Measurements from ENCODE around the gene MYCBP. TPM values are rescaled to one million over a fixed set of nuclear protein-coding genes. Genes with fewer than 3 reads are reported as not detected.

Gene MYCBP
- total RNA-seq, 1 donor from 2014 or later = 12.8 TPM

GRCh38 chr1:38898653-38899230 is 25.6 kb upstream of the MYCBP start:
- TF ChIP-seq POLR2A (IDR thresholded peaks at IDR 0.05) = no peak
- no peak for TF ChIP-seq CTCF (IDR thresholded peaks at IDR 0.05)
- TF ChIP-seq POLR2AphosphoS5 (IDR thresholded peaks at IDR 0.05; ENCODE audit: insufficient read depth in 1 of 2, low read depth in 1 of 2) = no peak
- no peaks in the 10 kb centered on the region for H3K36me3 ChIP-seq
- no peak overlapping the region for H3K4me3 ChIP-seq
- no peak overlapping the region for H3K27ac ChIP-seq
- DNase-seq (ENCODE audit: extremely low spot score in 2 of 2) = no peak
- H3K4me1 ChIP-seq = no peaks in the 10 kb centered on the region
- no peaks in the 10 kb centered on the region for H3K27me3 ChIP-seq
- intact Hi-C loops (cut with DNase I) = no loop called here
- no peaks in the 10 kb centered on the region for H3K9me3 ChIP-seq

- H3K36me3 ChIP-seq = no peaks in the 10 kb centered on the region
- H3K9me3 ChIP-seq = no peaks in the 10 kb centered on the region
- no peak for DNase-seq (ENCODE audit: extremely low spot score in 2 of 2)
- no peak for TF ChIP-seq POLR2A (IDR thresholded peaks at IDR 0.05)
- TF ChIP-seq POLR2AphosphoS5 (IDR thresholded peaks at IDR 0.05; ENCODE audit: insufficient read depth in 1 of 2, low read depth in 1 of 2) = no peak
- TF ChIP-seq CTCF (IDR thresholded peaks at IDR 0.05) = no peak
- H3K27ac ChIP-seq = no peak overlapping the region
- H3K4me1 ChIP-seq = no peaks in the 10 kb centered on the region
- H3K4me3 ChIP-seq = no peak overlapping the region
- H3K27me3 ChIP-seq = no peaks in the 10 kb centered on the region
- intact Hi-C loops (cut with DNase I) = no loop called here
Measured at GRCh38 chr1:38896169-38896568, 23.0 kb upstream of the MYCBP start.

GRCh38 chr1:38892976-38893375 is 19.8 kb upstream of the MYCBP start:
- no peak for TF ChIP-seq POLR2AphosphoS5 (IDR thresholded peaks at IDR 0.05; ENCODE audit: insufficient read depth in 1 of 2, low read depth in 1 of 2)
- no peak for TF ChIP-seq POLR2A (IDR thresholded peaks at IDR 0.05)
- TF ChIP-seq CTCF (IDR thresholded peaks at IDR 0.05) = no peak
- Histone ChIP-seq H3K27ac (no peak overlapping the region), H3K4me1 (no peaks in the 10 kb centered on the region), H3K27me3 (no peaks in the 10 kb centered on the region), H3K9me3 (no peaks in the 10 kb centered on the region), H3K4me3 (no peak overlapping the region), H3K36me3 (no peaks in the 10 kb centered on the region)
- DNase-seq (ENCODE audit: extremely low spot score in 2 of 2) = no peak
- intact Hi-C loops (cut with DNase I) = no loop called here

GRCh38 chr1:38891753-38892152 is 18.6 kb upstream of the MYCBP start:
- H3K9me3 ChIP-seq = no peaks in the 10 kb centered on the region
- TF ChIP-seq POLR2A (IDR thresholded peaks at IDR 0.05) = no peak
- TF ChIP-seq POLR2AphosphoS5 (IDR thresholded peaks at IDR 0.05; ENCODE audit: insufficient read depth in 1 of 2, low read depth in 1 of 2) = no peak
- no peak for TF ChIP-seq CTCF (IDR thresholded peaks at IDR 0.05)
- H3K27ac ChIP-seq = no peak overlapping the region
- no peaks in the 10 kb centered on the region for H3K36me3 ChIP-seq
- DNase-seq (ENCODE audit: extremely low spot score in 2 of 2) = no peak
- intact Hi-C loops (cut with DNase I) = no loop called here
- H3K27me3 ChIP-seq = no peaks in the 10 kb centered on the region
- no peak overlapping the region for H3K4me3 ChIP-seq
- no peaks in the 10 kb centered on the region for H3K4me1 ChIP-seq

- intact Hi-C loops (cut with DNase I) = no loop called here
- no peak for DNase-seq (ENCODE audit: extremely low spot score in 2 of 2)
- Histone ChIP-seq H3K9me3 (no peaks in the 10 kb centered on the region), H3K4me1 (no peaks in the 10 kb centered on the region), H3K27me3 (no peaks in the 10 kb centered on the region), H3K4me3 (no peak overlapping the region), H3K36me3 (no peaks in the 10 kb centered on the region), H3K27ac (no peak overlapping the region)
- TF ChIP-seq POLR2AphosphoS5 (IDR thresholded peaks at IDR 0.05; ENCODE audit: insufficient read depth in 1 of 2, low read depth in 1 of 2) (no peak), POLR2A (IDR thresholded peaks at IDR 0.05) (no peak), CTCF (IDR thresholded peaks at IDR 0.05) (no peak)
Measured at GRCh38 chr1:38889589-38889988, 16.4 kb upstream of the MYCBP start.

Data from vagina (tissue), 2 donors.